GM10266 (cell line): ENCODE measurements around the gene CPLX4.

Experiments used
- DNase-seq: peaks from one replicate; pipeline ENCODE4 v3.0.0; 2012; ENCODE audit errors: extremely low spot score
- TF ChIP-seq, protein P1 (sequence below): IDR thresholded peaks from 2 replicates; pipeline ENCODE4 v1.5.1; 2012; ENCODE audit warnings: mild to moderate bottlenecking, low read depth; ENCODE audit not compliant: control insufficient read depth, insufficient read depth; ENCODE audit errors: missing control alignments

CPLX4 gene

DNA sequence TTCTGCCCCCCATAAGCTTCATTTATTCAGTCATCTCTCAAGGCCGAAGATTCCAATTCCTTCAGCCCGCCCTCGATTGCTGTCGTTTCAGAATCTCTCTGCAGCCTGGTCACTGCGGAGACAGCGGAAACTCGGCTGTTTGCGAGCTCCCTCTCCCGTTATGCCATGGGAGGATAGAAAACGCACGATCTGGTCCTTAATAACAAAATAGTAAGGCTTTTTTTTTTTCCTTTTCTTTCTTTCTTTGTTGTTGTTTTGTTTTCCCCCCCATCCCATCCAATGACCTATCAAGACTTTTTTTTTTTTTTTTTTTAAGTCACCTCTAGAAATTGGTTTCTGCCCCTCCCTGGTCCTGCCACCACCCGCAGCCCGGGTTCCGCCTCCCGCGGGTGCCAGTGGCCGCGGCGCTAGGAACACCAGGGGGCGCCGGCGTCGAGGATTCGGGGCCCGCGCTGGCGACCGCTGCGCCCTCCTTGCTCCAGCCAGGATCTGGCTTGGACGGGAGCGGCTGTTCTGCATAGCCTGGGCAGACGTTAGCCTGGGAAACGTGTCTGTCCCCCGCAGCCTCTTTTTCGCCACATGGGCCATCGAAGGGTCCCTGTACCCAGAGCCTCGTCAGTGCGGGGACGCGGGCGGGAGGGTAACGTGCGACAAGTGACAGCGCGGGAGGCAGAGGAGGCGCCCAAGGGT is 10.1 kb downstream of the CPLX4 start:
- TF ChIP-seq, protein P1, sequence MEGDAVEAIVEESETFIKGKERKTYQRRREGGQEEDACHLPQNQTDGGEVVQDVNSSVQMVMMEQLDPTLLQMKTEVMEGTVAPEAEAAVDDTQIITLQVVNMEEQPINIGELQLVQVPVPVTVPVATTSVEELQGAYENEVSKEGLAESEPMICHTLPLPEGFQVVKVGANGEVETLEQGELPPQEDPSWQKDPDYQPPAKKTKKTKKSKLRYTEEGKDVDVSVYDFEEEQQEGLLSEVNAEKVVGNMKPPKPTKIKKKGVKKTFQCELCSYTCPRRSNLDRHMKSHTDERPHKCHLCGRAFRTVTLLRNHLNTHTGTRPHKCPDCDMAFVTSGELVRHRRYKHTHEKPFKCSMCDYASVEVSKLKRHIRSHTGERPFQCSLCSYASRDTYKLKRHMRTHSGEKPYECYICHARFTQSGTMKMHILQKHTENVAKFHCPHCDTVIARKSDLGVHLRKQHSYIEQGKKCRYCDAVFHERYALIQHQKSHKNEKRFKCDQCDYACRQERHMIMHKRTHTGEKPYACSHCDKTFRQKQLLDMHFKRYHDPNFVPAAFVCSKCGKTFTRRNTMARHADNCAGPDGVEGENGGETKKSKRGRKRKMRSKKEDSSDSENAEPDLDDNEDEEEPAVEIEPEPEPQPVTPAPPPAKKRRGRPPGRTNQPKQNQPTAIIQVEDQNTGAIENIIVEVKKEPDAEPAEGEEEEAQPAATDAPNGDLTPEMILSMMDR = peak; percentile 91

GRCh38 chr18:59306640-59307039 is 11.8 kb downstream of the CPLX4 start:
- TF ChIP-seq, protein P1 = no peak
- no peak for DNase-seq

More for the DNA sequence above, 10.1 kb downstream of the CPLX4 start:
- DNase-seq = peak; percentile 73

DNA sequence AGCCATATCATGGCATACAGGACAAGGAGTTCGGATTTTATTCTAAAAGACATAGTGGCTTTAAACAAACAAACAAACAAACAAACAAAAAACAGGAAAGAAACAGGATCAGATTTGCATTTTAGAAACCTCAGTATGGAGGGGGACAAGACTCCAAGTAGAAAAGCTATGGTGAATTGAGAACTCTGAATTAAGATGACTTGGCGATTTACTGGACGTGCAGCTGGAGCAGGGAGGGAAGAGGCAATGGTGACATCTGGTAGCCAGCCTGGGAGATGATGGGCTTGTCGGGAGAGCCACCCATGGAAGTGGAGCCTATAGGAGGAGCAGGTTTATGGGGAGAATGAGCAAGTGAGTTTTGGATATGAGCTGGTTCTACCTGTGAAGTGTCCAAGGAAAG is 13.2 kb downstream of the CPLX4 start:
- no peak for DNase-seq
- TF ChIP-seq, protein P1 = no peak

- DNase-seq = no peak
- TF ChIP-seq, protein P1 = no peak
These were observed 14.7 kb downstream of the CPLX4 start for GRCh38 chr18:59303656-59304195.

GRCh38 chr18:59303006-59303405 is 15.4 kb downstream of the CPLX4 start:
- TF ChIP-seq, protein P1 = no peak
- no peak for DNase-seq

DNA sequence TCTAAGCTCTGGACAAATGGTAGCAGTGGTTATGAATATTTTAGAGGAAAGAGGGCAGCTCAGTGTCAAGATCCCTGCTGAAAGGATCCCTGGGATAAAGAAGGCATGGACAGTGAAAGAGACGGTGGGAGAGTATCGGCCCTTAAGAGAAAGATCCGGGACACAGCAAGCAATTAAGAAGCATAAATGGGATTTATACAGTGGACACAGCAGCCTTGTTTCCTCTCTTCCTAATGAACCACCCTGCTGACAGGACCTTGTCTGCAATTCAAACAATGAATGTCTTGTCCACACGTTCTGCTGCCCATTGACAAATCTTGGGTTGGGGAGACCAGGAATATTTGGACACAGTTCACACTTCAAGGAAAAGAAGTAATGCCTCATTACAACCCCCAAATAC is 16.5 kb downstream of the CPLX4 start:
- DNase-seq = no peak
- TF ChIP-seq, protein P1 = no peak

- DNase-seq = no peak
- TF ChIP-seq, protein P1 = no peak
These were observed 17.7 kb downstream of the CPLX4 start for GRCh38 chr18:59300676-59301285.
